Measurements from ENCODE around the gene GPR15LG.
A peak's percentile ranks its signal among the peaks of the same experiment; 100 is the strongest.

- TF ChIP-seq CTCF (IDR thresholded peaks at IDR 0.05; ENCODE audit: insufficient read depth, low read length, poor library complexity, severe bottlenecking) = peak; percentile 89
- no peak for TF ChIP-seq EZH2phosphoT487 (conservative IDR thresholded peaks at IDR 0.05; ENCODE audit: low read length)
Measured at GRCh38 chr10:84205049-84205852, 31.6 kb downstream of the GPR15LG start.

Measured in SU-DHL-6 (cell line).